Measurements from ENCODE around the gene HRAS. TPM values are rescaled to one million over a fixed set of nuclear protein-coding genes. Genes with fewer than 3 reads are reported as not detected.

The HRAS gene
- polyA plus RNA-seq, 1 experiment, result 44.7 TPM

DNA sequence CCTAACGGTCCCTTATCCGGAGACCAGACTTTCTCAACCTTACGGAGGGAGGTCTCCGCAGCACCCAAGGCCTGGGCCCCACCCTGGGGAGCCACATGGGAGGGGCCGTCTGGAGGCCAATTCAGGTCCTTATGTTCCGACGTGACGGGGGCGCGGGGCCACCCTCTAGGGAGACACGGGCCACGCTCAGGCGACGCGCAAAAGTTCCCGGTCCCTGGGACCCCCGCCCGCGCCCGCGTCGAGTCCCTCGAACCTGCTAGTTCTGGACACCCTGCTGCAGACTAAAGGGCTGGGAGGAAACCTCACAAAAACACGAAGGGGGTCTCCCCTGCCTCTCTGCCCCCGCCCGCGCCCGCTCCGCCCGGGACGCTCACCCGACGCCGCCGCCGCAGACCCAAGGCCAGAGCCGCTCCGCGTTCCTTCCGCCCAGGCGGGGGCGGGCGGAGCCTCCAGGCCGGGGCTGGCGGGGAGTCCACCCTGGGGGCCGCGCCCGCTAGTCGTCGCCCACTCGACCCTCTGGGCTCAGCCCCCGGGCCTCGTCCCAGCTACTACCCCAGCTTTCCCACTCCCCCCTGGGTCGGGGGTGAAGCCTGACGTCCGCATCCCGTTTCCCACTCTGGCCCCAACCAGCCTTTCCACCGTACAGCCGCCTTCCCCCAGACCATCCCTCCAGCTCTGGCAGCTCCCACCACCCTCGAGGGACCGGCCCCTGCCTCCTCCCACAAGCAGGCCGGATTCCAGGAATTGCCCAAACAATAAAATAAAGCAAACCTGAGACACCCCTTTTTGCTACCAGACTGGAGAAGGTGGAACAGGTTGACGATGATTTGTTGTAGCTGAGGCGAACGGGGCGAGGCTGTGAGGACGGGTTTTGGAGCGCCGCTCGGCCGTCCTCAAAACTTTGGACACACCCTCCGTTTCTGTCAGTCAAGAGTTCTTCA, 31.1 kb downstream of the HRAS start:
- CTCF ChIA-PET, result no interaction called here
- POLR2A ChIA-PET, result no interaction called here
- H3K27ac ChIP-seq (ENCODE audit: low read depth, low read length), result peak overlapping the region; percentile 11
- TF ChIP-seq, protein P1, sequence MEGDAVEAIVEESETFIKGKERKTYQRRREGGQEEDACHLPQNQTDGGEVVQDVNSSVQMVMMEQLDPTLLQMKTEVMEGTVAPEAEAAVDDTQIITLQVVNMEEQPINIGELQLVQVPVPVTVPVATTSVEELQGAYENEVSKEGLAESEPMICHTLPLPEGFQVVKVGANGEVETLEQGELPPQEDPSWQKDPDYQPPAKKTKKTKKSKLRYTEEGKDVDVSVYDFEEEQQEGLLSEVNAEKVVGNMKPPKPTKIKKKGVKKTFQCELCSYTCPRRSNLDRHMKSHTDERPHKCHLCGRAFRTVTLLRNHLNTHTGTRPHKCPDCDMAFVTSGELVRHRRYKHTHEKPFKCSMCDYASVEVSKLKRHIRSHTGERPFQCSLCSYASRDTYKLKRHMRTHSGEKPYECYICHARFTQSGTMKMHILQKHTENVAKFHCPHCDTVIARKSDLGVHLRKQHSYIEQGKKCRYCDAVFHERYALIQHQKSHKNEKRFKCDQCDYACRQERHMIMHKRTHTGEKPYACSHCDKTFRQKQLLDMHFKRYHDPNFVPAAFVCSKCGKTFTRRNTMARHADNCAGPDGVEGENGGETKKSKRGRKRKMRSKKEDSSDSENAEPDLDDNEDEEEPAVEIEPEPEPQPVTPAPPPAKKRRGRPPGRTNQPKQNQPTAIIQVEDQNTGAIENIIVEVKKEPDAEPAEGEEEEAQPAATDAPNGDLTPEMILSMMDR (IDR thresholded peaks at IDR 0.05; ENCODE audit: low read depth, low read length), result no peak
- H3K27me3 ChIP-seq (ENCODE audit: control insufficient read depth, insufficient read depth, low read length), result no peaks in the 10 kb centered on the region
- no peak for DNase-seq (ENCODE audit: low read depth, low spot score)
- peak overlapping the region; percentile 58 for H3K4me3 ChIP-seq (ENCODE audit: low read depth, low read length)
- no peaks in the 10 kb centered on the region; the same call in 1 of the 2 replicates for H3K9me3 ChIP-seq (ENCODE audit: control insufficient read depth, insufficient read depth, low read length)

DNA sequence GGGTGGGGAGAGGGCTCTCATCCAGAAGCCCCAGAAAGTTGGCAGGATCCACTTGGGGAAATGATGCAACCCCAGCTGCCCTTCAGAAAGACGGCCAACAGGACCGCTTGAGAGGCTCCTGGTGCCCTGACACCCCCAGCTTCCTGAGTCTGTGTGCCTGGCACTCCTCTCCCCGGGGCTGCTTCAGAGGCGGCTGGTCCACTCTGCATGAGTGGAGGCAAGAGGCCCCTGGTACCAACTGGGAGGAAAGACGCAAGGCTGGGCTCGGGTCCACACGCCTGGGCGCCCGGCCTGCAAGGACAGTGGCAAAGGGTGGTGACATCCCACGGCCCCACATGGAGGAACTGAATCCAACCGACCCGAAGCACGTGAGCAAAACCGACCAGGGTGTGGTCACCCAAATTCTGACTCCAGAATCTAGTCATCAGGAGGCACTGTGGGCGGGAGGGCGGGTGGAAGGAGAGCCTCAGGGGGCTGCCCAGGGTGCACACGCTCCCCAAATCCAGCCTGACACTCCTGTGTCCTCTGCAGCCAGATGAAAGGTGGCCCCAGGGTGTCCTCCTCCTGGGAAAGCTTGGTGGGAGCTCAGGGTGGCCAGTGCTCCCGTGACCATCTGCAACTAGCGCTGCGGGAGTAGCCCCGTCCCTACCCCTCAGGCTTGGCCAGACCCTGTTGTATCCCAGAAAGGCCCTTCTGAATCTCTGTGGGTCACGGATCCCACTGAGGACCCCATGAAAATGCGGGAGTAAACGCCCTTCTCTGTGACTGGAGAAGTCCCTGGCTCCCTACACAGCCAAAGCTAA, 32.0 kb downstream of the HRAS start:
- ChIA-PET POLR2A (no interaction called here), CTCF (no interaction called here)
- no peak for DNase-seq (ENCODE audit: low read depth, low spot score)
- Histone ChIP-seq H3K27me3 (ENCODE audit: control insufficient read depth, insufficient read depth, low read length) (no peaks in the 10 kb centered on the region), H3K27ac (ENCODE audit: low read depth, low read length) (no peak overlapping the region), H3K9me3 (ENCODE audit: control insufficient read depth, insufficient read depth, low read length) (peaks cover 9% of the 10 kb centered on the region; the same call in 1 of the 2 replicates), H3K4me3 (ENCODE audit: low read depth, low read length) (peak overlapping the region; percentile 58)
- TF ChIP-seq, protein P1 (IDR thresholded peaks at IDR 0.05; ENCODE audit: low read depth, low read length), result no peak

DNA sequence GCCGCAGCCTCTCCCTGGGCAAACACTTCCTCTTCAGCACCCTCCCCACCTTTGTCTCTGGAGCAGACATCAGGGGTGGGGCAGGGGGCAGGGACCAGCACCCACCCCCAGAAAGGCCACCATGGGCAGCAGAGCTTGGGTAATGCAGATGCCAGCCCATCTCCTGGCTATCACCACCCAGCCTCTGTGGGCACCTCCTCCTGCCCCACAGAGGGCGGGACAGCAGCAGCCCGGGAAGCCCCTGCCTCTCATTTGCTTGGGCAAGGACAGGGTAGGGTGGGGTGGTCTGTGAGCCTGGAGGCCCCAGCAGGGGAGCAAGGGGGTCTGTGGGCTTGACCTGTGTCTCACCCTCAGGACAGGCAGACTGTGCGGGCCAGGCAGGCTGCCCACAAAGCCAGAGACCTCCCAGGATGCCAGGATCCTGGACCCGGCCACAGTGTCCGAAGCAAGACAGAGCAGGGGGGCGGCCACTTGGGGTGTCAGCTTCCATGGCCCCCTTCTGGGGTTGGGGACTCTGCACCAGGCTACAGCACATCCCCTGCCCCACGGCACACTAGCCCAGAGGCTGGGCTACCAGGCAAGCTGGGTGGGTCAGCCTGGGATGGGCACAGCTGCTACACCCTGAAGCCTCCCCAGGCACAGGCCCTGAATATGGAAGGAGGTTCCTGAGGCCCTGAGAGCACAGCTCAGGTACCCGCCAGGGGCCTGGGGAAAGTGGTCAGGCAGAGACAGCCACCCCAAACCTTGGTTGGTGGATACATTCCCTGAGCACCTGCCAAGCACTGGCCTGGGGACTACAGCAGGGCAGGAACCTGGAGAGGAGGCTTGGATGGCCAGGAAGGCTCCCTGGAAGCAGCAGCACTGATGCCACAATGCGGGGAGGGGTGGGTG, 32.8 kb downstream of the HRAS start:
- POLR2A ChIA-PET, result no interaction called here
- H3K27me3 ChIP-seq (ENCODE audit: control insufficient read depth, insufficient read depth, low read length), result no peaks in the 10 kb centered on the region

DNA sequence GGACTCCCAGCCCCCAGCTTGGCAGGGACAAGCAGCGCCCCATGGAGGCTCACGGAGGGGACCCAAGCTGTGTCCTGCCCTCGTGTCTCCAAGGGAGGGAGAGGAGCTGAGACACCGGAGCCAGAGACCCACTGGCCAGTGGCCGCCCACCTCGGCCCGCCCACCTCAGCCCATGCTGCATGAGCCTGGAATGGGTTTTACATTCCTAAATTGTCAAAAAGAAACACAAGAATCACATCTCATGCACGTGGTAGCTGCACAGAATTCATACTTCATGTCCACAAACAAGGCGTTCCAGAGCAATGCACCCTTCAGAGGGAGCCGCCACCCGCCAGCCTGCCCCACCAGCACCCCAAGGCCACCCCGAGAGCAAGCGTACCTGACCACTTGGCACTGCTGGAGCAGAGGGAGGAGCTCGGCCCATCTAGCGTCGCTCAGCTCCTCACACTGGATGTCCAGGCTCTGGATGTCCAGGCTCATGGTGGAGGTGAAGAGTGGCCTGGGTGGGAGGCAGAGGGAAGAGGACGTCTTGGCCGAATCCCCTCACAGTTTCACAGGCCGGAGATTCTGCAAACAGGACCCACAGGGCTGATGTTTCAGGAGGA, 33.6 kb downstream of the HRAS start:
- Histone ChIP-seq H3K27me3 (ENCODE audit: control insufficient read depth, insufficient read depth, low read length) (no peaks in the 10 kb centered on the region), H3K9me3 (ENCODE audit: control insufficient read depth, insufficient read depth, low read length) (peaks cover 16% of the 10 kb centered on the region; the same call in 1 of the 2 replicates), H3K4me3 (ENCODE audit: low read depth, low read length) (no peak overlapping the region), H3K27ac (ENCODE audit: low read depth, low read length) (no peak overlapping the region)
- TF ChIP-seq, protein P1 (IDR thresholded peaks at IDR 0.05; ENCODE audit: low read depth, low read length), result no peak
- ChIA-PET CTCF (interaction anchor here (0.5 kb wide), 1 partner anchor 277 kb away, joined by 3 read pairs; no protein-coding TSS in a partner anchor), POLR2A (no interaction called here)
- no peak for DNase-seq (ENCODE audit: low read depth, low spot score)

More for the DNA sequence above, 32.8 kb downstream of the HRAS start:
- CTCF ChIA-PET, result interaction anchor here (0.5 kb wide), 1 partner anchor 276 kb away, joined by 3 read pairs; no protein-coding TSS in a partner anchor
- peak overlapping the region; percentile 11 for H3K27ac ChIP-seq (ENCODE audit: low read depth, low read length)
- TF ChIP-seq, protein P1 (IDR thresholded peaks at IDR 0.05; ENCODE audit: low read depth, low read length), result no peak
- peaks cover 16% of the 10 kb centered on the region; the same call in 1 of the 2 replicates for H3K9me3 ChIP-seq (ENCODE audit: control insufficient read depth, insufficient read depth, low read length)
- no peak for DNase-seq (ENCODE audit: low read depth, low spot score)
- H3K4me3 ChIP-seq (ENCODE audit: low read depth, low read length), result no peak overlapping the region
